Spleen (tissue), 11 donors: ENCODE results near the gene KIF12. TPM values are rescaled to one million over a fixed set of nuclear protein-coding genes. Genes with fewer than 3 reads are reported as not detected.
A peak's percentile ranks its signal among the peaks of the same experiment; 100 is the strongest.

ENCODE experiments used
- DNase-seq: peaks from one replicate; pipeline ENCODE4 v3.0.0-alpha.2; 2020
- H3K27ac ChIP-seq, 8 donors: fragments of 200-600 bp; sonication (generic) in 7 of 8; 1 replicate in 4 of 8; 2 replicates in 4 of 8; pipeline versions ENCODE4 v1.5.0 to v1.8.0; 2016 to 2021; ENCODE audit warnings: inconsistent platforms in 4 of 8, mild to moderate bottlenecking in 4 of 8, moderate library complexity in 1 of 8
- H3K27me3 ChIP-seq, 7 donors: fragments of 200-600 bp; sonication (generic) in 6 of 7; replicated peaks in 1 of 7; 1 replicate in 4 of 7; 2 replicates in 3 of 7; pipeline versions ENCODE4 v1.5.0 to v1.8.0; 2016 to 2021; ENCODE audit warnings: inconsistent platforms in 3 of 7, mild to moderate bottlenecking in 1 of 7
- H3K36me3 ChIP-seq, 6 donors: fragments of 200-600 bp; sonication (generic) in 5 of 6; 1 replicate in 4 of 6; 2 replicates in 2 of 6; pipeline versions ENCODE4 v1.5.0 to v1.8.0; 2016 to 2021; ENCODE audit warnings: inconsistent platforms in 2 of 6
- H3K4me1 ChIP-seq, 6 donors: fragments of 200-600 bp; sonication (generic) in 5 of 6; 1 replicate in 3 of 6; 2 replicates in 3 of 6; pipeline versions ENCODE4 v1.5.0 to v1.8.0; 2016 to 2021; ENCODE audit warnings: inconsistent platforms in 3 of 6
- H3K4me3 ChIP-seq, 8 donors: fragments of 200-600 bp; sonication (generic) in 7 of 8; 1 replicate in 4 of 8; 2 replicates in 4 of 8; pipeline versions ENCODE4 v1.5.0 to v1.8.0; 2016 to 2021; ENCODE audit warnings: inconsistent platforms in 4 of 8, mild to moderate bottlenecking in 4 of 8, moderate library complexity in 2 of 8
- H3K9me3 ChIP-seq, 8 donors: fragments of 200-600 bp; sonication (generic) in 7 of 8; 1 replicate in 4 of 8; 2 replicates in 4 of 8; pipeline versions ENCODE4 v1.5.0 to v1.8.0; 2016 to 2021; ENCODE audit warnings: inconsistent platforms in 4 of 8
- CTCF ChIP-seq, 11 experiments: fragments of 200-600 bp in 7 of 11; fragments of 450-650 bp in 4 of 11; sonication (generic) in 4 of 11; IDR thresholded peaks in 8 of 11; conservative IDR thresholded peaks in 3 of 11; 1 replicate in 7 of 11; 2 replicates in 4 of 11; pipeline versions ENCODE4 v1.4.0 to v1.8.0; 2016 to 2021; ENCODE audit warnings: antibody characterized with exemption in 11 of 11, inconsistent platforms in 4 of 11, mild to moderate bottlenecking in 1 of 11
- POLR2A ChIP-seq, 3 donors: fragments of 450-650 bp; IDR thresholded peaks; one replicate each; pipeline ENCODE4 v1.5.1; 2017; ENCODE audit warnings: antibody characterized with exemption in 3 of 3, mild to moderate bottlenecking in 1 of 3
- POLR2AphosphoS5 ChIP-seq, 3 donors: sonication (generic); formaldehyde crosslinking; IDR thresholded peaks; one replicate each; pipeline ENCODE4 v1.5.1; 2017; ENCODE audit warnings: antibody characterized with exemption in 3 of 3
- WGBS, 5 donors: extraction: QIAGEN DNeasy Blood & Tissue Kit in 3 of 5; methylation state at CpG; one replicate each; pipeline versions ENCODE4 v1.1.5 to v1.1.7; 2013 to 2018; 5-methylcytosine and 5-hydroxymethylcytosine counted together
- intact Hi-C: fragments of 100-400 bp; cut with DNase I; formaldehyde crosslinking; loops from one replicate; pipeline ENCODE4 v1.15.0; 2023; ENCODE audit warnings: low total_unique reads
- polyA plus RNA-seq, 3 donors: library from polyadenylated mRNA; stranded (reverse); fragments of 200-250 nt; gene quantifications; one replicate each; pipeline ENCODE4 v1.2.1, GENCODE V29; 2013
- total RNA-seq, 7 donors: library from RNA; depleted of rRNA in 3 of 7; stranded (reverse); fragments of >200 nt in 3 of 7; fragmentation: NEBNext Ultra II Directional in 4 of 7; extraction: Animal tissue kit (Norgen Biotek cat#: 25700) in 4 of 7; gene quantifications; one replicate each; pipeline versions ENCODE4 v1.1.0 to v1.2.1, GENCODE V29; 2016 to 2021
- donor health status: healthy with polysubstance abuse.
- donor health status: DM: no; HTN: no; CAD: no; lungs with moderate emphysema.
- donor health status: DM: no; HTN: no; CAD: no.
- donor health status: Bipolar disorder and iron deficiency.
- donor health status: healthy.
- donor health status: DM: no; HTN: no; CAD: no.
- donor health status: DM: yes; HTN: yes; CAD: no.

Gene KIF12
- total and polyA plus RNA-seq, 10 donors = 0.20 to 1.5 (median 0.26) TPM; not detected in 5

- DNase-seq = peak; percentile 31
- peaks cover 0 to 61% (median 23%) of the 10 kb centered on the region in 6 donors for H3K36me3 ChIP-seq
- no peaks in the 10 kb centered on the region for H3K9me3 ChIP-seq
- no peak overlapping the region for H3K4me3 ChIP-seq
- H3K27me3 ChIP-seq = no peaks in the 10 kb centered on the region
- no peak for TF ChIP-seq POLR2A (IDR thresholded peaks at IDR 0.05)
- no peak for TF ChIP-seq POLR2AphosphoS5 (IDR thresholded peaks at IDR 0.05)
- TF ChIP-seq CTCF (IDR thresholded peaks at IDR 0.05 in 8 of 11, conservative IDR thresholded peaks at IDR 0.05 in 3 of 11) = no peak
- WGBS, 5 donors = 89 to 96% (median 92%) methylated on average over 6 of the region's 6 CpGs
- intact Hi-C loops = no loop called here
- no peak overlapping the region for H3K27ac ChIP-seq
- no peaks in the 10 kb centered on the region for H3K4me1 ChIP-seq
These were observed 48.4 kb downstream of the KIF12 start for GRCh38 chr9:114050646-114051045.

GRCh38 chr9:114050226-114050568 lies 48.9 kb downstream of the KIF12 start:
- Histone ChIP-seq H3K9me3 (no peaks in the 10 kb centered on the region), H3K4me3 (no peak overlapping the region), H3K27ac (no peak overlapping the region), H3K4me1 (no peaks in the 10 kb centered on the region), H3K27me3 (no peaks in the 10 kb centered on the region), H3K36me3 (peaks cover 0 to 61% (median 23%) of the 10 kb centered on the region in 6 donors)
- 80 to 91% (median 84%) methylated on average over 11 of the region's 11 CpGs for WGBS, 5 donors
- DNase-seq = peak; percentile 22
- intact Hi-C loops = no loop called here
- TF ChIP-seq POLR2A (IDR thresholded peaks at IDR 0.05) = no peak
- no peak for TF ChIP-seq POLR2AphosphoS5 (IDR thresholded peaks at IDR 0.05)
- TF ChIP-seq CTCF (IDR thresholded peaks at IDR 0.05 in 8 of 11, conservative IDR thresholded peaks at IDR 0.05 in 3 of 11) = no peak

- no peaks in the 10 kb centered on the region for H3K27me3 ChIP-seq
- intact Hi-C loops = no loop called here
- DNase-seq = peak; percentile 47
- 92 to 96% (median 95%) methylated on average over 31 to 40 of the region's 40 CpGs for WGBS, 5 donors
- TF ChIP-seq POLR2AphosphoS5 (IDR thresholded peaks at IDR 0.05) = peak in 1 of 3 donors; percentile 2
- no peak for TF ChIP-seq POLR2A (IDR thresholded peaks at IDR 0.05)
- no peaks in the 10 kb centered on the region for H3K4me1 ChIP-seq
- no peaks in the 10 kb centered on the region for H3K9me3 ChIP-seq
- peaks cover 0 to 58% (median 23%) of the 10 kb centered on the region in 6 donors for H3K36me3 ChIP-seq
- no peak overlapping the region for H3K4me3 ChIP-seq
- no peak overlapping the region for H3K27ac ChIP-seq
These were observed 49.5 kb downstream of the KIF12 start for GRCh38 chr9:114049441-114050225.

GRCh38 chr9:114048533-114049415 lies 50.3 kb downstream of the KIF12 start:
- intact Hi-C loops = no loop called here
- Histone ChIP-seq H3K27ac (no peak overlapping the region), H3K36me3 (peaks cover 0 to 56% (median 23%) of the 10 kb centered on the region in 6 donors), H3K9me3 (no peaks in the 10 kb centered on the region), H3K4me1 (no peaks in the 10 kb centered on the region), H3K27me3 (no peaks in the 10 kb centered on the region), H3K4me3 (no peak overlapping the region)
- 95 to 98% (median 95%) methylated on average over 24 to 44 of the region's 44 CpGs for WGBS, 5 donors
- TF ChIP-seq CTCF (IDR thresholded peaks at IDR 0.05 in 8 of 11, conservative IDR thresholded peaks at IDR 0.05 in 3 of 11) = no peak
- no peak for TF ChIP-seq POLR2A (IDR thresholded peaks at IDR 0.05)
- peak in 1 of 3 donors; percentile 9 for TF ChIP-seq POLR2AphosphoS5 (IDR thresholded peaks at IDR 0.05)
- peak; percentile 66 for DNase-seq
